ENCODE measurements around the gene AP1G1. TPM values are rescaled to one million over a fixed set of nuclear protein-coding genes. Genes with fewer than 3 reads are reported as not detected.
"Not testable (repeated sequence)": the region's sequence is repeated elsewhere in the genome, so short reads cannot be mapped to it uniquely, and the experiment has no call there.

AP1G1 gene
- total RNA-seq, 1 donor from 2014 or later: 33.7 TPM

- intact Hi-C loops (cut with micrococcal nuclease): no loop called here
- no peak for ATAC-seq
- no peak for DNase-seq
Observed at GRCh38 chr16:71826533-71827017, 17.9 kb upstream of the AP1G1 start.

- not testable (repeated sequence) for ATAC-seq, DNase-seq
Observed at GRCh38 chr16:71817155-71817500, 8.5 kb upstream of the AP1G1 start.

GRCh38 chr16:71811261-71811803 is 2.7 kb upstream of the AP1G1 start:
- ATAC-seq (no peak), DNase-seq (no peak)
- intact Hi-C loops (cut with micrococcal nuclease): no loop called here

More at GRCh38 chr16:71817155-71817500, 8.5 kb upstream of the AP1G1 start:
- intact Hi-C loops (cut with micrococcal nuclease): not testable (repeated sequence)

GRCh38 chr16:71810155-71810530 is 1.5 kb upstream of the AP1G1 start:
- intact Hi-C loops (cut with micrococcal nuclease); DNase-seq; ATAC-seq: not testable (repeated sequence)

- DNase-seq (no peak), ATAC-seq (peak; percentile 48)
- intact Hi-C loops (cut with micrococcal nuclease): no loop called here
Observed at GRCh38 chr16:71807905-71808592, 585 bp downstream of the AP1G1 start.

GRCh38 chr16:71803305-71803690 is 5.3 kb downstream of the AP1G1 start:
- DNase-seq: no peak
- intact Hi-C loops (cut with micrococcal nuclease): no loop called here
- ATAC-seq: no peak

- intact Hi-C loops (cut with micrococcal nuclease): no loop called here
- ATAC-seq (no peak), DNase-seq (no peak)
Observed at GRCh38 chr16:71796501-71797097, 12.0 kb downstream of the AP1G1 start.

GRCh38 chr16:71794943-71795342 is 13.7 kb downstream of the AP1G1 start:
- DNase-seq (no peak), ATAC-seq (peak; percentile 48)
- intact Hi-C loops (cut with micrococcal nuclease): no loop called here

GRCh38 chr16:71794018-71794417 is 14.6 kb downstream of the AP1G1 start:
- ATAC-seq (no peak), DNase-seq (no peak)
- intact Hi-C loops (cut with micrococcal nuclease): no loop called here

- intact Hi-C loops (cut with micrococcal nuclease): no loop called here
- DNase-seq: no peak
- ATAC-seq: no peak
Observed at GRCh38 chr16:71792176-71792575, 16.5 kb downstream of the AP1G1 start.

GRCh38 chr16:71790329-71790728 is 18.3 kb downstream of the AP1G1 start:
- DNase-seq; ATAC-seq; intact Hi-C loops (cut with micrococcal nuclease): not testable (repeated sequence)

GRCh38 chr16:71789136-71789535 is 19.5 kb downstream of the AP1G1 start:
- DNase-seq: no peak
- no peak for ATAC-seq
- intact Hi-C loops (cut with micrococcal nuclease): no loop called here

GRCh38 chr16:71788578-71788977 is 20.1 kb downstream of the AP1G1 start:
- intact Hi-C loops (cut with micrococcal nuclease): no loop called here
- DNase-seq: no peak
- no peak for ATAC-seq

- DNase-seq; intact Hi-C loops (cut with micrococcal nuclease); ATAC-seq: not testable (repeated sequence)
Observed at GRCh38 chr16:71785143-71785542, 23.5 kb downstream of the AP1G1 start.

GRCh38 chr16:71784093-71784492 is 24.5 kb downstream of the AP1G1 start:
- ATAC-seq: no peak
- intact Hi-C loops (cut with micrococcal nuclease): no loop called here
- DNase-seq: no peak

- DNase-seq (no peak), ATAC-seq (no peak)
- intact Hi-C loops (cut with micrococcal nuclease): no loop called here
Observed at GRCh38 chr16:71781741-71782140, 26.9 kb downstream of the AP1G1 start.

GRCh38 chr16:71780521-71781089 is 28.0 kb downstream of the AP1G1 start:
- ATAC-seq (no peak), DNase-seq (no peak)
- intact Hi-C loops (cut with micrococcal nuclease): no loop called here

- intact Hi-C loops (cut with micrococcal nuclease): no loop called here
- ATAC-seq: no peak
- DNase-seq: no peak
Observed at GRCh38 chr16:71778780-71779179, 29.9 kb downstream of the AP1G1 start.

- DNase-seq (no peak), ATAC-seq (no peak)
- intact Hi-C loops (cut with micrococcal nuclease): no loop called here
Observed at GRCh38 chr16:71777329-71777728, 31.3 kb downstream of the AP1G1 start.

GRCh38 chr16:71775949-71776348 is 32.7 kb downstream of the AP1G1 start:
- intact Hi-C loops (cut with micrococcal nuclease): no loop called here
- ATAC-seq (no peak), DNase-seq (no peak)

All from left ventricle myocardium superior (tissue), 1 donor.